ENCODE results near the gene TRPM1.
A peak's percentile ranks its signal among the peaks of the same experiment; 100 is the strongest.

Gene TRPM1

DNA sequence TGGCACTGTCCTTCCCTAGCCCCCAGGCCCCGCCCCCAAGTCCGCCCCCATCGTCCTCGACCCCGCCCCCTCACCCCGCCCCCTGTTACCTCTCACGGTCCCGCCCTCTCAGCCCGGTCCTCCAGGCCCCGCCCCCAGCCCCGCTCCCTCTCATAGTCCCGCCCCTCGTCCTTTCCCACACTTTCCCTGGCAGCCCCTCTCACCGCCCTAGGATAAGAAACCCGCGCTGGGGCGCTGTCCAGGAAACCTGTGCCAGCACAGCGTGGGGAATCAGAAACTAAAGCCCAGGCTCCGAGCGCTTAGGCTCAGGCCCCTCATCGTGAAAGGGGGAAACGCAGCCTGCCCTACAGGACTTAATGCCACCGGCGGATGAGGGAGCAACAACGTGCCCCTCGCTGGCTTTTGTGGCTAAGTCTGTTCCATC is 20.9 kb downstream of the TRPM1 start:
- H3K4me3 ChIP-seq (replicated peaks in 1 of 2; ENCODE audit: low read depth in 2 of 2, low read length in 2 of 2): peak overlapping the region; percentile 23 to 24
- TF ChIP-seq, protein P1, sequence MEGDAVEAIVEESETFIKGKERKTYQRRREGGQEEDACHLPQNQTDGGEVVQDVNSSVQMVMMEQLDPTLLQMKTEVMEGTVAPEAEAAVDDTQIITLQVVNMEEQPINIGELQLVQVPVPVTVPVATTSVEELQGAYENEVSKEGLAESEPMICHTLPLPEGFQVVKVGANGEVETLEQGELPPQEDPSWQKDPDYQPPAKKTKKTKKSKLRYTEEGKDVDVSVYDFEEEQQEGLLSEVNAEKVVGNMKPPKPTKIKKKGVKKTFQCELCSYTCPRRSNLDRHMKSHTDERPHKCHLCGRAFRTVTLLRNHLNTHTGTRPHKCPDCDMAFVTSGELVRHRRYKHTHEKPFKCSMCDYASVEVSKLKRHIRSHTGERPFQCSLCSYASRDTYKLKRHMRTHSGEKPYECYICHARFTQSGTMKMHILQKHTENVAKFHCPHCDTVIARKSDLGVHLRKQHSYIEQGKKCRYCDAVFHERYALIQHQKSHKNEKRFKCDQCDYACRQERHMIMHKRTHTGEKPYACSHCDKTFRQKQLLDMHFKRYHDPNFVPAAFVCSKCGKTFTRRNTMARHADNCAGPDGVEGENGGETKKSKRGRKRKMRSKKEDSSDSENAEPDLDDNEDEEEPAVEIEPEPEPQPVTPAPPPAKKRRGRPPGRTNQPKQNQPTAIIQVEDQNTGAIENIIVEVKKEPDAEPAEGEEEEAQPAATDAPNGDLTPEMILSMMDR (IDR thresholded peaks at IDR 0.05; ENCODE audit: low read depth, low read length): no peak
- peak; percentile 16 to 70 for DNase-seq (ENCODE audit: low read depth in 2 of 2)

DNA sequence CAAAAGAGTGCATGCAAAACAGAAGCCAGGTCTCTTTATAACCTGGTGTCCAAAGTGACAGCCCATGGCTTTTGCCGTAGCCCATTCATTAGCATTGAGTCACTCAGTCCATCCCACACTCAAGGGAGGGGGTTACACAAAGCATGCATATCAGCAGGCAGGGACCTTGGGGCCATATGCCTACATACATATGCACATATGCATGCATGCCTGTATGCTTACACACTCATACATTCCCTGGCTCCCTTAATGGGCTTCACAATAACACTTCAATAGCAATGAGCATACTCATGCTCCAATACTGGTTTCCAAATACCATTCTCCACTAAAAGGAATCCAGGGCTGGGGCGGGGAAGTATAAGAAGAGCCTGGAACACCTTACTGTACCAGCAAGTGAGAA is 22.0 kb downstream of the TRPM1 start:
- H3K4me3 ChIP-seq (replicated peaks in 1 of 2; ENCODE audit: low read depth in 2 of 2, low read length in 2 of 2): no peak overlapping the region
- TF ChIP-seq, protein P1 (IDR thresholded peaks at IDR 0.05; ENCODE audit: low read depth, low read length): no peak
- DNase-seq (ENCODE audit: low read depth in 2 of 2): peak in 1 of 2 donors; percentile 85

DNA sequence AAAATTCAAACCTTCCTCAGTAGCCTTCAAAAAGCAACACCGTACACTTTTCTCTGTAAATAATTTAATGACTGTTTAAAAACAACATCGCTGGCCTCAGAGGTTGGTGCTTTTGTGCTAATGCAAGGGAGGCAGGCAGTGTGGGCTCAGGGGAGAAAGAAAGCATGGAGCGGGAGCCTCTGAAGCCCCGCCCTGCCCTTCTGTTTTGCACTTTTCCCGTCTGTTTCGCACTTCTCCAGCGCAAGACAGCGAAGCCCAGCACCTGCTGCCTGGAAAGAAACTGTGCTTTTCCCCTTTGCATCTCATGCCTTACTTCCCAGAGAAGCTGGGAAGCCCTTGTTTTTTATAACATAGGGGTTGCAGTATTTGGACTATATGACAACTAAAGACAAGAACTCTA is 23.1 kb downstream of the TRPM1 start:
- no peak overlapping the region for H3K4me3 ChIP-seq (replicated peaks in 1 of 2; ENCODE audit: low read depth in 2 of 2, low read length in 2 of 2)
- TF ChIP-seq, protein P1 (IDR thresholded peaks at IDR 0.05; ENCODE audit: low read depth, low read length): no peak
- DNase-seq (ENCODE audit: low read depth in 2 of 2): no peak

DNA sequence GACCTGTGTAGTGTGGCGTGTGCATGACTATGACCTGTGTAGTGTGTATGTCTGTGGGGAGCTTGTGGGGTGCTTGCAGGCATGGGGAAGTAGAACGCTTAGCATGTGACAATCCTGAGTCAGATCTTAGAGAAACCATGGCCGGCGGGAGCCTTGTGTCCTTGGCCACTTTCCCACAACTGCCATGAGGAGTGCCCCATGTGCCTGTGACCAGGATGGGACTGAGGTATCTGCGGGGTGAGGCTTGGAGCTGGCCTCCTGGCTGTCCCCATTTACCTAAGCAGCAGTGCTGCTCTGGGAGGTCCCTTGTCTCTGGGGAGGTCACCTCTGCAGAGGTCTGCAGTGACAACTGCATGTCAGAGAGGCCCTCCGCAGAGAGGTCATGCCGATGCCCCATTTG is 23.6 kb downstream of the TRPM1 start:
- H3K4me3 ChIP-seq (replicated peaks in 1 of 2; ENCODE audit: low read depth in 2 of 2, low read length in 2 of 2): no peak overlapping the region
- TF ChIP-seq, protein P1 (IDR thresholded peaks at IDR 0.05; ENCODE audit: low read depth, low read length): no peak
- no peak for DNase-seq (ENCODE audit: low read depth in 2 of 2)

DNA sequence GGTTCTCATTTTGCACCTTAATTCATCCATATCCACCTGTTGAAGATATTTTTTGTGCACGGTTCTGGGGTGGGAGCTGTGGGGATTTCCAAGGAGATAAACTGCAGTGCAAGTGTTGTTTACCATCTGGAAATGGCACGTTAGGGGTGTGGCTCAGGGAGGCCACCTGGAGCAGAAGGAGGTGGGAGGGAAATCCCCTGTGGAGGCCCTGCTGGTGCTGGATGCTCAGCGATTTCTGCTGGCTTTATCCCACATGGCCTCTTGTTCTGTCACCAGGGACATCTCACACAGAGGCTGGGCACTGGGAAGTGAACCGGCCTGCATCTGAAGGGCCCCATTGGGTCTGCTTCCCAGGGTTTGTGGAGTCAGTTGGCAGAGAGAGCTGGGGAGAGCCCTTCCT is 24.3 kb downstream of the TRPM1 start:
- H3K4me3 ChIP-seq (replicated peaks in 1 of 2; ENCODE audit: low read depth in 2 of 2, low read length in 2 of 2): no peak overlapping the region
- DNase-seq (ENCODE audit: low read depth in 2 of 2): no peak
- TF ChIP-seq, protein P1 (IDR thresholded peaks at IDR 0.05; ENCODE audit: low read depth, low read length): no peak

DNA sequence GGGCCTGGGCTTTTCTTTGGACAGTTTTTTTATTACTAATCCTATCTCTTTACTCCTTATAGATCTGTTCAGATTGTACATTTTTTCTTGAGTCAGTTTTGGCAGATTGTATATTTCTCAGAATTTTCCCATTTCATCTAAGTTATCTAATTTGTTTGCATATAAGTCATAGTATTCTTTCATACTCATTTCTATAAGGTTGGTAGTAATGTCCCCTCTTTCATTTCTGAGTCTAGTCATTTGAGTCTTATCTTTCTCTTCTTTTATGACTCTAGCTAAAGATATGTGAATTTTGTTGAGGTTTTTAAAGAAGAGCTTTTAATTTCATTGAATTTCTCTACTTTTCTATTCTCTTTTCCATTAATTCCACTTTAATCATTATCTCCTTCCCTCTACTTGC is 27.2 kb downstream of the TRPM1 start:
- TF ChIP-seq, protein P1 (IDR thresholded peaks at IDR 0.05; ENCODE audit: low read depth, low read length): no peak
- no peak overlapping the region for H3K4me3 ChIP-seq (replicated peaks in 1 of 2; ENCODE audit: low read depth in 2 of 2, low read length in 2 of 2)
- no peak for DNase-seq (ENCODE audit: low read depth in 2 of 2)

DNA sequence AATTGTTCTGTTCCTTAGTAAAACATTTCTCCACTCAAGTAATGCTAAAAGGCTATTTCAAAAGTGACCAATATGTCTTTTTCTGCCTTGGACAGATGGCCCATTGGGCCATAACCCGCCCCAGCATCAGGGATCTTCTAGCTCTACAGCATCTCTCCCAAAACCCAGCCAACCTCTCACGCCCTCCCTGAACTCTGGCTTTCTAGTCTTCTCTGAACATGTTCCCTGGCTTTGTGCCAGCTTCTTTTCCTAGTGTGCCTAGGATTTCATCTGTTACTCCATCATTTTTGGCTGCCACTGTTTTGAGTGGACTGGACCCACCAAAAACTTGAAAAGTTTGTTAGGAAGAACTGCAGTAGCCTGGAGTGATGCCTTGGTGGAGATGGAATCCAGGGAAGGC is 30.7 kb downstream of the TRPM1 start:
- TF ChIP-seq, protein P1 (IDR thresholded peaks at IDR 0.05; ENCODE audit: low read depth, low read length): no peak
- no peak overlapping the region for H3K4me3 ChIP-seq (replicated peaks in 1 of 2; ENCODE audit: low read depth in 2 of 2, low read length in 2 of 2)
- DNase-seq (ENCODE audit: low read depth in 2 of 2): no peak
